PC-9 (cell line): ENCODE measurements around the gene ZNF592. TPM values are rescaled to one million over a fixed set of nuclear protein-coding genes. Genes with fewer than 3 reads are reported as not detected.

Experiments used
- BruUV-seq: library from RNA; stranded (reverse); fragments of 400-500 nt; replicated peaks from 2 replicates; lab custom pipeline; 2021; lab: Mats Ljungman, UMichigan
- CTCF ChIA-PET: fragments of 300-600 bp; sonication (Branson Sonifier 250); formaldehyde crosslinking; loops from one replicate; lab custom pipeline; 2022; ENCODE audit warnings: antibody characterized with exemption; lab: Charles Lee
- POLR2A ChIA-PET: fragments of 300-600 bp; sonication (Branson Sonifier 250); formaldehyde crosslinking; loops from one replicate; lab custom pipeline; 2022; ENCODE audit warnings: antibody characterized with exemption; ENCODE audit not compliant: unreplicated experiment; lab: Charles Lee
- DNase-seq, 2 experiments: peaks; one replicate each; pipeline versions ENCODE4 v3.0.0 to v3.0.0-alpha.2; 2015 to 2022; ENCODE audit warnings: mixed read lengths in 1 of 2
- H2AFZ ChIP-seq: fragments of 200-600 bp; sonication (generic); 2 replicates; pipeline ENCODE4 v1.8.1; 2017; ENCODE audit warnings: antibody characterized with exemption
- H3F3A ChIP-seq: fragments of 200-600 bp; sonication (generic); 2 replicates; pipeline ENCODE4 v1.8.1; 2017; ENCODE audit warnings: antibody characterized with exemption, mild to moderate bottlenecking, low read depth; ENCODE audit not compliant: insufficient read depth
- H3K27ac ChIP-seq: fragments of 200-600 bp; sonication (generic); 2 replicates; pipeline ENCODE4 v1.6.1; 2016; ENCODE audit warnings: mixed run types
- H3K27me3 ChIP-seq: fragments of 200-600 bp; sonication (generic); 2 replicates; pipeline ENCODE4 v1.6.1; 2016; ENCODE audit warnings: low read depth, mixed run types; ENCODE audit not compliant: insufficient read depth
- H3K36me3 ChIP-seq: fragments of 200-600 bp; sonication (generic); 2 replicates; pipeline ENCODE4 v1.6.1; 2016; ENCODE audit warnings: low read depth, mixed run types
- H3K4me1 ChIP-seq: fragments of 200-600 bp; sonication (generic); replicated peaks from 2 replicates; pipeline ENCODE4 v1.6.1; 2016; ENCODE audit warnings: mixed run types; ENCODE audit not compliant: insufficient read depth
- H3K4me2 ChIP-seq: fragments of 200-600 bp; sonication (generic); 2 replicates; pipeline ENCODE4 v1.6.1; 2017; ENCODE audit warnings: mixed run types
- H3K4me3 ChIP-seq: fragments of 200-600 bp; sonication (generic); 2 replicates; pipeline ENCODE4 v1.6.1; 2016; ENCODE audit warnings: mixed run types
- H3K79me2 ChIP-seq: fragments of 200-600 bp; sonication (generic); 2 replicates; pipeline ENCODE4 v1.6.1; 2017; ENCODE audit warnings: low read depth, mixed run types
- H3K9me2 ChIP-seq: fragments of 200-600 bp; sonication (generic); 2 replicates; pipeline ENCODE4 v1.8.1; 2017; ENCODE audit warnings: mild to moderate bottlenecking; ENCODE audit not compliant: insufficient read depth
- H3K9me3 ChIP-seq: fragments of 200-600 bp; sonication (generic); 2 replicates; pipeline ENCODE4 v1.8.1; 2016; ENCODE audit warnings: low read depth; ENCODE audit not compliant: insufficient read depth
- H4K20me1 ChIP-seq: fragments of 200-600 bp; sonication (generic); 2 replicates; pipeline ENCODE4 v1.8.1; 2017; ENCODE audit not compliant: insufficient read depth
- EZH2 ChIP-seq: fragments of 200-600 bp; sonication (generic); IDR thresholded peaks from 2 replicates; pipeline ENCODE4 v1.8.0; 2017; ENCODE audit warnings: antibody characterized with exemption, low read depth
- intact Hi-C: fragments of 100-400 bp; cut with micrococcal nuclease; formaldehyde crosslinking; loops from one replicate; pipeline ENCODE4 v1.10.0; 2022; ENCODE audit not compliant: unreplicated experiment
- total RNA-seq: library from RNA; stranded (reverse); gene quantifications from 2 replicates; pipeline ENCODE4 v1.2.3, GENCODE V29; 2021
- TF ChIP-seq, protein P1 (sequence below): fragments of 200-600 bp; sonication (generic); conservative IDR thresholded peaks from 2 replicates; pipeline ENCODE4 v1.6.1; 2017; ENCODE audit warnings: mixed run types, antibody characterized with exemption, mild to moderate bottlenecking, moderate library complexity

The ZNF592 gene
- total RNA-seq, 1 experiment from 2014 or later: 27.5 TPM

DNA sequence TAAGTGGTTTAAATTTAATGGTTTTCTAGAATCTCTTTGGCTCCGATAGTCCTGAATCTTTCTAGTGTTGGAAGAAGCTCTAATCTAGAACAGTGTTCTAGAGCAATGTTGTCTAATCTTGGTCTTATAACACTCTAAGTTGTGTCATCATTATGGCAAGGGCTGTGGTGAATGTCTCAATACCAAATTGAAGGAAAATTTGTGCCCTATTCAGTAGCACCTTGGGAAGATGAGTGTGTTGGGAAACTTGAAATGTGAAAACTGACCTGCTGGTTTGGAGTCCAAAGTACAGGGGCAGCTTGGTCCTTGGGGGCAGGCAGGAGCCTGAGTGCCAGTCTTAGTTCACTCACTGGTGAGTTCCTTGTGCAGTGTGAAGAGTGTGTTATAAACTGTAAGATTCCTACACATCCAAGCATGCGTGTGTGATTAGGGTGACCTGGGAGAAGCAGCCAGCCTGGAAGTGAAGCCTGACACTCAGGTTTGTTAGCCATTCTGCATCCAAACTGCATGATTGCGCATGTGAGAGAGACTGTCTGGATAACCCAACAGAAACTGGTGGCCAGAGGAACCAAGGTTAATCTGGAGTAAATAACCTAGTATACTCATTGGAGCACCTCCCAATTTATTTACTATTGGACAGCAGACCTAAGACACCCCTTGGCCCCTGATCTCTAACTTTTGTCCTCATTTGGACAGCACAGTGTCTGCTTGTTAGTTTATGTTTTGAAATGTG, 14.6 kb downstream of the ZNF592 start:
- Histone ChIP-seq H2AFZ (no peak overlapping the region), H3F3A (peaks cover 6% of the 10 kb centered on the region; the same call in 1 of the 2 replicates), H4K20me1 (peaks cover 29% of the 10 kb centered on the region), H3K79me2 (peaks cover 95% of the 10 kb centered on the region), H3K4me3 (no peak overlapping the region), H3K27ac (no peak overlapping the region), H3K36me3 (no peaks in the 10 kb centered on the region; the same call in 1 of the 2 replicates), H3K9me3 (no peaks in the 10 kb centered on the region), H3K4me1 (no peaks in the 10 kb centered on the region), H3K4me2 (no peak overlapping the region), H3K27me3 (no peaks in the 10 kb centered on the region), H3K9me2 (no peaks in the 10 kb centered on the region)
- no TSS peak for BruUV-seq
- ChIA-PET POLR2A (no interaction called here), CTCF (no interaction called here)
- TF ChIP-seq EZH2: no peak
- TF ChIP-seq, protein P1, sequence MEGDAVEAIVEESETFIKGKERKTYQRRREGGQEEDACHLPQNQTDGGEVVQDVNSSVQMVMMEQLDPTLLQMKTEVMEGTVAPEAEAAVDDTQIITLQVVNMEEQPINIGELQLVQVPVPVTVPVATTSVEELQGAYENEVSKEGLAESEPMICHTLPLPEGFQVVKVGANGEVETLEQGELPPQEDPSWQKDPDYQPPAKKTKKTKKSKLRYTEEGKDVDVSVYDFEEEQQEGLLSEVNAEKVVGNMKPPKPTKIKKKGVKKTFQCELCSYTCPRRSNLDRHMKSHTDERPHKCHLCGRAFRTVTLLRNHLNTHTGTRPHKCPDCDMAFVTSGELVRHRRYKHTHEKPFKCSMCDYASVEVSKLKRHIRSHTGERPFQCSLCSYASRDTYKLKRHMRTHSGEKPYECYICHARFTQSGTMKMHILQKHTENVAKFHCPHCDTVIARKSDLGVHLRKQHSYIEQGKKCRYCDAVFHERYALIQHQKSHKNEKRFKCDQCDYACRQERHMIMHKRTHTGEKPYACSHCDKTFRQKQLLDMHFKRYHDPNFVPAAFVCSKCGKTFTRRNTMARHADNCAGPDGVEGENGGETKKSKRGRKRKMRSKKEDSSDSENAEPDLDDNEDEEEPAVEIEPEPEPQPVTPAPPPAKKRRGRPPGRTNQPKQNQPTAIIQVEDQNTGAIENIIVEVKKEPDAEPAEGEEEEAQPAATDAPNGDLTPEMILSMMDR: no peak
- intact Hi-C loops: no loop called here
- DNase-seq: no peak

DNA sequence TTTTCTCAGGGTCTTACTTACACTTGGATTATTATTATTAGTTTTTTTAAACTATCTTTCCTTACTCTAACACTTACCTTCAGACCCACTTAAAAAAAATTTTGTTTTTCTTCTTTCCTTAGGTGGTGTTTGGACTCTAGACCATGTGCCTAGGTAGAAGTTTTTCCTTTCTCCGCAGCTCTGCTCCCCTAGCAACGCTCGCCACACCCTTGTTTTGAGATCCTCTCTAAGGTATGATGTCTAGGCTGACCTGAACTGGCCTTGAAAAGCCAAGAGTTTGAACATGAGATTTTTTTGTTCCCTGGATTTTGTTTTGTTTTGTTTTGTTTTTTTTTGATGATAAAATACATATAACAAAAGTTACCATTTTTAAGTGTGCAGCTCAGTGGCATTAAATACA, 16.2 kb downstream of the ZNF592 start:
- no peak for TF ChIP-seq EZH2
- TF ChIP-seq, protein P1: no peak
- Histone ChIP-seq H3K4me2 (no peak overlapping the region), H3K79me2 (peaks cover 93% of the 10 kb centered on the region), H3K4me1 (no peaks in the 10 kb centered on the region), H2AFZ (no peak overlapping the region), H3K27me3 (no peaks in the 10 kb centered on the region), H4K20me1 (peaks cover 29% of the 10 kb centered on the region), H3K27ac (no peak overlapping the region), H3K4me3 (no peak overlapping the region), H3K36me3 (no peaks in the 10 kb centered on the region; the same call in 1 of the 2 replicates), H3F3A (peaks cover 6% of the 10 kb centered on the region; the same call in 1 of the 2 replicates), H3K9me2 (no peaks in the 10 kb centered on the region), H3K9me3 (no peaks in the 10 kb centered on the region)
- no peak for DNase-seq
- ChIA-PET POLR2A (interaction anchor here (0.6 kb wide), 1 partner anchor 8 kb away, joined by 6 read pairs; no protein-coding TSS in a partner anchor), CTCF (interaction anchor here (1.1 kb wide), 1 partner anchor 45 kb away, joined by 6 read pairs; no protein-coding TSS in a partner anchor)
- BruUV-seq: no TSS peak
- intact Hi-C loops: no loop called here

DNA sequence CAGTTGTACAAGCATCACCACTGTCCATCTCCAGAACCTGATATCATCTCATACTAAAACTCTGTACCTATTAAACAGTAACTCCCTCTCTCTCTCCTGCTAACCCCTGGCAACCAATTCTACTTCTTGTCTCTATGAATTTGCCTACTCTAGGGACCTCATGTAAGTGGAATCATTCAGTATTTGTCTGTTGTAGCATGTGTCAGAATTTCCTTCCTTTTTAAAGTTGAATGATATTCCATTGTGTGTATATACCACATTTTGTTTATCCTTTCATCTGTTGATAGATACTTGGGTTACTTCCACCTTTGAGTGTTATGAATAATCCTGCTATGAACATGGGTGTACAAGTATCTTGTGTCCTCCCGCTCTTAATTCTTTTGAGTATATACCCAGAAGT, 16.6 kb downstream of the ZNF592 start:
- Histone ChIP-seq H3K9me2 (no peaks in the 10 kb centered on the region), H3K4me2 (no peak overlapping the region), H3F3A (peaks cover 6% of the 10 kb centered on the region; the same call in 1 of the 2 replicates), H3K36me3 (no peaks in the 10 kb centered on the region; the same call in 1 of the 2 replicates), H2AFZ (no peak overlapping the region), H3K27ac (no peak overlapping the region), H3K27me3 (no peaks in the 10 kb centered on the region), H3K4me3 (no peak overlapping the region), H3K9me3 (no peaks in the 10 kb centered on the region), H3K79me2 (peaks cover 93% of the 10 kb centered on the region), H3K4me1 (no peaks in the 10 kb centered on the region), H4K20me1 (peaks cover 29% of the 10 kb centered on the region)
- CTCF ChIA-PET: interaction anchor here (1.1 kb wide), 1 partner anchor 45 kb away, joined by 6 read pairs; no protein-coding TSS in a partner anchor
- BruUV-seq: no TSS peak
- DNase-seq: no peak
- TF ChIP-seq EZH2: no peak
- TF ChIP-seq, protein P1: no peak
- intact Hi-C loops: no loop called here
- POLR2A ChIA-PET: no interaction called here
